GM13977 (cell line): ENCODE data around the gene WDR1.

ENCODE experiments used
- DNase-seq: peaks from one replicate; pipeline ENCODE4 v3.0.0; 2012; ENCODE audit warnings: low spot score
- in situ Hi-C: fragments of 300-500 bp; cut with MboI; formaldehyde crosslinking; loops from one replicate; pipeline ENCODE4 v1.12.0; 2022; ENCODE audit warnings: low sequenced_read_pairs, low pct_unique_long_range_greater_than_20kb, mixed read lengths, inconsistent platforms; ENCODE audit not compliant: unreplicated experiment
- TF ChIP-seq, protein P1 (sequence below): IDR thresholded peaks from 2 replicates; pipeline ENCODE4 v1.5.1; 2012; ENCODE audit warnings: mild to moderate bottlenecking, control low read depth; ENCODE audit not compliant: insufficient read depth; ENCODE audit errors: extremely low read depth, missing control alignments

Gene WDR1

DNA sequence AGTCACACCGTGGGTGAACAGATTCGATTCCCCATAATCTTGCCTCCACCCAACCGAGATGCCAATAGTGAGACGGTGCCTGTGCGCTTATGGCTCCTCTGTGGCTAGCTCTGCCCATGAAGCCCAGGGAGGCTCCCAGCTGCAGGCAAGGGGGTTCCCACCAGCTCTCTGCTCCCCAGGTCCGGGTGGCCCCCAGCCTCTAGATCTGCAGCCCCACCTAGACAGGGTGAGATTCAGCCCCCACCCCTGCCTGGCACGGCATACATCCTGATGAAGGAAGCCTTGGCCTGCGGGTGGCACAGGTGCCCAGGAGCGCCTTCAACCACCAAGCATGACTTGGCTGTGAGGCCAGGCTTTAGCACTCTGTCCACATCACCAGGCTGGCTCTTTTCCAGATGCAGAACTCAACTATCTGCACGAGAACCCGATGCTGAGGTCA, 40.6 kb downstream of the WDR1 start:
- DNase-seq, result no peak
- in situ Hi-C loops, result no loop called here
- TF ChIP-seq, protein P1, sequence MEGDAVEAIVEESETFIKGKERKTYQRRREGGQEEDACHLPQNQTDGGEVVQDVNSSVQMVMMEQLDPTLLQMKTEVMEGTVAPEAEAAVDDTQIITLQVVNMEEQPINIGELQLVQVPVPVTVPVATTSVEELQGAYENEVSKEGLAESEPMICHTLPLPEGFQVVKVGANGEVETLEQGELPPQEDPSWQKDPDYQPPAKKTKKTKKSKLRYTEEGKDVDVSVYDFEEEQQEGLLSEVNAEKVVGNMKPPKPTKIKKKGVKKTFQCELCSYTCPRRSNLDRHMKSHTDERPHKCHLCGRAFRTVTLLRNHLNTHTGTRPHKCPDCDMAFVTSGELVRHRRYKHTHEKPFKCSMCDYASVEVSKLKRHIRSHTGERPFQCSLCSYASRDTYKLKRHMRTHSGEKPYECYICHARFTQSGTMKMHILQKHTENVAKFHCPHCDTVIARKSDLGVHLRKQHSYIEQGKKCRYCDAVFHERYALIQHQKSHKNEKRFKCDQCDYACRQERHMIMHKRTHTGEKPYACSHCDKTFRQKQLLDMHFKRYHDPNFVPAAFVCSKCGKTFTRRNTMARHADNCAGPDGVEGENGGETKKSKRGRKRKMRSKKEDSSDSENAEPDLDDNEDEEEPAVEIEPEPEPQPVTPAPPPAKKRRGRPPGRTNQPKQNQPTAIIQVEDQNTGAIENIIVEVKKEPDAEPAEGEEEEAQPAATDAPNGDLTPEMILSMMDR, result no peak

DNA sequence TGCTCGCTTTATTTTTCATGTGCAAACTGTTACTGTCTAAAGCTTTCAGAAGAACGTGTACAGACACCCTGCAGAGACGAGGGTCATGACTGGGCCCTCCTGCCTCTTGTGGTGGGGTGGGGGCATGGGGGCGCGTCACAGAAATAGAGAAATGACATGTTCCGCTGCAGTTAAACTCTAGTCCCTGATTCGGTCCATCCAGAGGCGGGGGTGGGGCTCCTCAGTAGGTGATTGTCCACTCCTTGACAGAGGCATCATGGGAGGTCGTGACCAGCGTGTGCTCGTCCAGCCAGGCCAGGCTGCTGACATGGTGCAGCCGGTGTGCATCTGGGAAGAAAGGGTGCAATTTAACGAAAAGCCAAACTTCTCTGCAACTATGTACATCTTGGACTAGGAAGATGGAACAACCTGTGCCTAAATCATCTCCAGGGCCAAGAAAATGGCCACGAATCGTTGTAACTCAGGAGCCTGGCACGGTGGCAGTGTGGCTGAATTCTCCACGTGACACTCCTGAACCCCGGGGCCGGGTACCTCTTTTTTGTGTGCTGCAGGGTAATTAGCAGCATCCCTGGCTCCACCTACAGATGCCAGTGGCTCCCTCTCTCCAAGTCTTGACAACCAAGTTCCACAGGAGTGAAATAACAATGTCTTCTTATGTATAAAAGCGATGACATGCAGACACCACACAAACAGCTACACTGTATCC, 41.3 kb downstream of the WDR1 start:
- in situ Hi-C loops, result no loop called here
- no peak for DNase-seq
- TF ChIP-seq, protein P1, result no peak

DNA sequence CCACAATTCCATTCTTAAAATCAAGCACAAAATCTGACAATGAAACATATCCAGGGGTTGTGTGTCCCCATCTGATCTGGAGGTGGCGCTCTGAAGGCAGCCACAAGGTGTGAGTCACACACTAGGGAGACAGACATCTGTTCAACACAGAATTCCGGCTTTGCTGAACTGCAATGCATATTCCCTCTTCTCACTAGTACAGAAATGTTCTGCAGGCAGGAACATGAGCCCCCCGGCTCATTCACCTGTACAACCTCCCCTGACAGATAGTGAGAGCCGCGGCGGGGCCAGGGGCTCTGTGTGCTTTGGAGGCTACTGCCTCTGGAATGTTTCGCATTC, 41.9 kb downstream of the WDR1 start:
- in situ Hi-C loops, result no loop called here
- no peak for DNase-seq
- TF ChIP-seq, protein P1, result peak; percentile 23

DNA sequence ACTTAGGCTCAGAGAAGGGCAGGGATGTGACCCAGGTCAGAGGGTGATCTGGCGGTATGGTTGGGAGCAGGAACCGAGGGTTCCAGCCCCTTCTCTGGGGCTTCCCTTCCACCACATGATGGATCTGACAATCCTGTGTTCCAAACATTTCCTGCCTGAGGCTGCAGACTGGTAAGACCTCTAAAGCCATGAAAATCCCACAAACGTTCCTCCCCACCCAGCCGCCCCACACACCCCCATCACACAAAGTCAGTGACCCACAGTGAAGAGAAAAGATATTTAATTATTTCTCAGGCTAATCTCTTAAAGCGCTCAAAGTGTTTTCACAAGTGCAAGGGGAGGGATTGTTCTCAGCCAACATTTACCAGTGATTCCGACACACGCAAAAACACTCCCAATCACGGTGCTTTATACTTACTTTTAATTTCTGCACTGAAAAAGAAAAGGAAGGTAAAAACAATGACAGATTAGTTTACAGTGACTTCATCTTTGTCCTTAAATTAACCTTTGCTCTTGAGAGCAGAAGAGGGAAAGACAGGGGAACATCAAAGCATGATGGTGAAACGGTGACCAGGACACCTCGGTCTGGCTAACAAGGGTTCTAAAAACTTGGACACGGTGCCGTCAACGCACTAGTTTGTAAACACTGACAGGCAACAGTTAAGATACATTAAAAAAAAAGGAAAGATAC, 42.4 kb downstream of the WDR1 start:
- TF ChIP-seq, protein P1, result no peak
- DNase-seq, result no peak
- in situ Hi-C loops, result no loop called here

DNA sequence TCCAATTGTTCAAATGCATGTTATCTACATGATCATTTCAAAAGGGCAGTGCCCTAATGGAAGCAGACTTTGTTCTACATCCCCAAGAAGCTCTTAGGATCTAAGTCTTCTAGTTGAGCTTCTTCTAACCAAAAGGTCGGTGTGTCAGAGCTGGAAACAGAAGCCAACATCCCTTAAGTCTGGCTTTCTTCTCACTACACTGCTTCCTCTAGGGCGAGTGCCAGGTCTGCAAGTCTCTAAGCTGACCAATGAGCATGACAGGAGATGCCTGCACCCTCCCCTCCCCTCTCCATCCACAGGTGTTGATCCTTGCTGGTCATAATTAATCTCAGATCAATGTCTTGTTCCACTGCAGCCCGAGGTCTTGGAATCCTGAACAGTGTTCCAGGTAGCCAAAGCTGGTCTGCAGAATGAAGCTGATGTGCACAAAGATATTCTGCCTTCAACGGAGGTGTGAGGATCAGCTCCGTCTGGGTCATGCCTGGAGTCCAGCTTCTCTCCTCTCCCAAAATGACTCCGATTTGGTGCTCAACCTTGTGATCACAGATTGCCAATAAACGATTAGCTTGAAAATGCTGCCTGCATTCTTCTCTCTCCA, 44.1 kb downstream of the WDR1 start:
- DNase-seq, result no peak
- in situ Hi-C loops, result no loop called here
- TF ChIP-seq, protein P1, result no peak

DNA sequence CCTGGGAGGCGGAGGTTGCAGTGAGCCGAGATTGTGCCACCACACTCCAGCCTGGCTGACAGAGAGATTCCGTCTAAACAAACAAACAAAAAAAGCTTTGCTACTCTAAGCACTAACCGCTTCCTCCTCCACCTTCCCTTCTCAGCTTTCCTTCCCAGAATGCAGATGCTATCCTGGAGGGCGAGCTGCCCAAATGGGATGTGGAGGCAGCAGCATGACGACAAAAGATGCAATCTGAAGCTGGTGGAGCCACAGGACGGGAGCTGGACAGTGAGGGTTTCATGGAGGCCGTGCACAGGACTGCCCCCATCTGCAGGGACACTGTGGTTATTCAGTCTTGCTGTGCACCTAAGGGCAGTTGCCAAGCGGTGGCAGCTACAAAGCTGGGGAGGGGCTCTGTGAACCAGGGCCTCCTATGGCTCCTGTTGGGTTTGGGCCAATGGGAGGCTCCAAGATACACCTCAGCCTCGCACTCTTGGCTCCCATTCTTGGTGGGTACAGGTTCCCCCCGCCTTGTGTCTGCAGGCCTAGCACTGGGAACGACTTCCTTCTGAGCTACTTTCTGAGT, 47.4 kb downstream of the WDR1 start:
- no peak for DNase-seq
- in situ Hi-C loops, result no loop called here
- TF ChIP-seq, protein P1, result no peak
